Jurkat, Clone E6-1 (cell line): ENCODE results near the gene HIPK3.

Experiments used
- DNase-seq: peaks from one replicate; pipeline ENCODE4 v3.0.0-alpha.2; 2011; ENCODE audit warnings: low read depth, low spot score
- H3K4me3 ChIP-seq: 2 replicates; pipeline ENCODE4 v1.5.1; 2011; ENCODE audit warnings: mild to moderate bottlenecking, low read length, control low read depth, moderate library complexity

The HIPK3 gene

GRCh38 chr11:33383075-33383919 is 126.1 kb downstream of the HIPK3 start:
- H3K4me3 ChIP-seq = no peak overlapping the region
- no peak for DNase-seq

- no peak for DNase-seq
- H3K4me3 ChIP-seq = no peak overlapping the region
These were observed 126.7 kb downstream of the HIPK3 start for GRCh38 chr11:33383920-33384209.

- H3K4me3 ChIP-seq = no peak overlapping the region
- DNase-seq = no peak
These were observed 127.0 kb downstream of the HIPK3 start for GRCh38 chr11:33384220-33384619.

DNA sequence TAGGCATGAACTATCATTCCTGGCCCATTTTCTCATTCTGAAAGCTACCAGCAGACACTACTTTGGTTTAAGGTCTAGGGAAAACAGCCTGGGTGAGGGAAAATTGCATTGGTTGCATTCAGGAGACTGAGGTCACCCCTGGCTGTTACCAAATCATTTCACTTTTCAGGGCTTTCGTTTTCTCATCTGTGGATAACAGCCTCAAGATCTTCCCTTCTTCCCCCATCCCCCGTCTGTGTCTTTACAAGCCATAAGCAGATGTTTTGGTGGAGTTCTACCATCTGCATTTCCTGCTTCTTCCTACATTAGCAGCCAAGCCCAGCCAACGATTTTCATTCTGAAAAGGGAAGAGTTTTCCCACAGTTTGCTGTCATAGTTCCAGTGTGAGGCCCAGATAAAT is 130.4 kb downstream of the HIPK3 start:
- DNase-seq = no peak

GRCh38 chr11:33387996-33388395 is 130.8 kb downstream of the HIPK3 start:
- DNase-seq = no peak
- H3K4me3 ChIP-seq = no peak overlapping the region

More for the DNA sequence above, 130.4 kb downstream of the HIPK3 start:
- H3K4me3 ChIP-seq = no peak overlapping the region

- no peak for DNase-seq
- no peak overlapping the region for H3K4me3 ChIP-seq
These were observed 131.8 kb downstream of the HIPK3 start for GRCh38 chr11:33388793-33389525.

- no peak for DNase-seq
- no peak overlapping the region for H3K4me3 ChIP-seq
These were observed 132.5 kb downstream of the HIPK3 start for GRCh38 chr11:33389635-33390034.

GRCh38 chr11:33390944-33391892 is 134.0 kb downstream of the HIPK3 start:
- no peak for DNase-seq
- no peak overlapping the region for H3K4me3 ChIP-seq

- no peak overlapping the region for H3K4me3 ChIP-seq
- no peak for DNase-seq
These were observed 134.7 kb downstream of the HIPK3 start for GRCh38 chr11:33391893-33392251.

DNA sequence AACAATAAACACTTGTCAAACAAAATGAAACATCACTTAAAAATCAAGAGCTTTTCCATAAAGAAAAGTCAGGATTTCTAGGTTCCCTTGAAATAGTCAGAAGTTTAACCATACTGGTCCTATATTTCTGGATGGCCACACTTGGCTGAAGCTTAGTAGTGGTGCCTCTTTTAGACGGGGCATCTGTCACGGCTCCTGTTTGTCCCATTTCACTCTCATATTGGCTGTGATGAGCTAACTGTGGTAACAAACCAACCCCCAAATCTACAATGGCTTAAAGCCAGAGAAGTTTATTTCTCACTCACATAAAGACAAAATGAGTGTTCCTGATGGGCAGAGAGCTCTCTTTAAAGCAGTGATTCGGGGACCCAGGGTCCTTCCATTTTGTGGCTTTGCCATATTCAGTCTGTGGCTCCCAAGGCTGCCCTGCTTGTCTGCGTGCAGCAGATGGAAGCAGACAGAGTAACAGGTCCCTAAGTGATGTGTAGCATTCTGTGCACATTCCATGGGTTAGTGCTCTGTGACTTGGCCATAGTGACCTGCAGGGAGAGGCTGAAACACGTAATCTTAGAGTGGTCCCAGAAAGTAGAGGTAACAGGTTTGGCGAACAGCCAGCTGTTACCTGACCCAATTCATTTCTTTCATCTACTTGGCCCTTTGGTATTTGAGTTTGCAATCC is 137.4 kb downstream of the HIPK3 start:
- DNase-seq = no peak
- H3K4me3 ChIP-seq = no peak overlapping the region

DNA sequence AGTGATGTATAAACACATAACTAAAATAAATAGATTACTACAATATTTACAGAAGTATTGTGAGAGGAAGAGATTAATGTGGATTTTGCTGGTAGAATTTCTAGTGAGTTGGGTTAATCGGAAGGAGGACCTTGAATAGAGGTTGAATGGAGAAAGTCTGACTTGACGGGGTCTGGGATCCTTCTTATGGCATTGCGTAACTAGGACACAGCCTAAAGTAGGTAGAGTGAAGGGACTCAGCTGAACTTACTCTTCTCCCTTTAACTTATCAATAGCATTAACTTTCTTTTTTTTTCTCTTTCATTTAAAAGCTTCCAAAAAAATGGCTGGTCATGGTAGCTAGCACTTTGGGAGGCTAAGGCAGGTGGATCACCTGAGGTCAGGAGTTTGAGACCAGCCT is 139.2 kb downstream of the HIPK3 start:
- H3K4me3 ChIP-seq = no peak overlapping the region
- no peak for DNase-seq

DNA sequence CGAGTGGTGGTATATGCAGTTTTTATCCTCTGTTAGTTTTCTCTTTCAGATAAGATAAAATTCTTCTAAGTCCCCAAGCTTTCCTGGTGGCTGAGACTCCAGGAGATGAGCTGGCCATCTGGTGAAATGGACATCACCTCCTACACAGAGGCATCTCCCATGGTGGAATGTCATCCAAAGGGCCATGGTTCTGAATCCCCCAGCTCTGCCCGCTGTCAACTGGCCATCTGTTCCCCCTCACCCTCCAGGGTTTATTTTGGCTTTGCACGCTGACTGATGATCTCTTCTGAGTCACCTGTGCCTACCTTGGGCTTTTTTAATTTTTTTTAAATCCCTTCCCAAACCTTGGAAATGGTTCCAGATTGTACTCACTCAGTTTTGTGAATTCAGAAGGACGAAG is 142.2 kb downstream of the HIPK3 start:
- DNase-seq = no peak
- H3K4me3 ChIP-seq = no peak overlapping the region

DNA sequence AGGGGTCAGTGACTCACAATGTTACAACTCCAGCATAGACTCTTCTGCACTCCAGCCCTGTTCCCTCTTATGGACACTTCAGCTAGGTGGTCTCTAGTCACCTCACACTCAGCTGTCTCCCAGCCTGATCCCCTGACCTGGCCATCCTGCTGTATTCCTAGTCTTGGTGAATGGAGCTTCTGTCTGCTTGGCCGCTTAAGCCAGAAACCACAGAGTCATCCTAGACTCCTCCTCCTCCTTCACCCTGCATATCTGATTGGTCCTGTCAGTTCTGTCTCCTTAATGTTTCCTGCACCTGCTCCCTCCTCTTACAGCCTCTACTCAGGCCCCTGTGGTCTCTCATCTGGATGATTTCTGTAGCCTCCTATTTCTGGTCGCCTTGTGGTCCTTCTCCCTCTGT is 144.9 kb downstream of the HIPK3 start:
- no peak for DNase-seq
- no peak overlapping the region for H3K4me3 ChIP-seq

DNA sequence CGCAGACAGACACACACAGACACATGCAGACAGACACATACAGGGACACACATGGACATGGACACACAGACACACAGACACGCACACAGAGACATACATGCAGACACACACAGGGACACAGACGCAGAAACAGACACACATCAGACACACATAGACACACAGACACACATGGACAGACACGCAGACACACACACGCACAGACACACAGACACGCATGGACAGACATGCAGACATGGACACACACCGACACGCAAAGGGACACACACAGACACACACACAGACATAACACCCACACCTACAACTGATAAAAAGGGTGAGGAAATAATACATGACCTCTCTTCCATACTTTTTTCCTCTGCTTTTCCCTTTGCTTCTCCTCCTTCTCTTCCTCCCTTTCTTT is 146.2 kb downstream of the HIPK3 start:
- H3K4me3 ChIP-seq = no peak overlapping the region
- DNase-seq = no peak

GRCh38 chr11:33405834-33406602 is 148.8 kb downstream of the HIPK3 start:
- DNase-seq = no peak
- no peak overlapping the region for H3K4me3 ChIP-seq
